Endodermal cell (in vitro differentiated cells): Measurements from ENCODE around the gene CCDC30. TPM values are rescaled to one million over a fixed set of nuclear protein-coding genes. Genes with fewer than 3 reads are reported as not detected.
A peak's percentile ranks its signal among the peaks of the same experiment; 100 is the strongest.

Experiments
- DNase-seq: peaks from one replicate; pipeline ENCODE4 v3.0.0-alpha.2; 2017
- H3K27ac ChIP-seq: 2 replicates; pipeline ENCODE4 v1.5.1; 2013; ENCODE audit warnings: mild to moderate bottlenecking, low read depth, low read length, moderate library complexity
- H3K27me3 ChIP-seq: 2 replicates; pipeline ENCODE4 v1.6.1; 2013; ENCODE audit warnings: mild to moderate bottlenecking, low read length, moderate library complexity; ENCODE audit not compliant: insufficient read depth, control insufficient read depth, poor library complexity, severe bottlenecking
- H3K36me3 ChIP-seq: 2 replicates; pipeline ENCODE4 v1.7.0; 2013; ENCODE audit warnings: mild to moderate bottlenecking, low read length, moderate library complexity; ENCODE audit not compliant: control insufficient read depth, insufficient read depth
- H3K4me1 ChIP-seq: one replicate; pipeline ENCODE4 v1.7.0; 2013; ENCODE audit warnings: low read length; ENCODE audit not compliant: control insufficient read depth, insufficient read depth
- H3K4me3 ChIP-seq: 2 replicates; pipeline ENCODE4 v1.5.1; 2013; ENCODE audit warnings: mild to moderate bottlenecking, low read length, moderate library complexity
- H3K9ac ChIP-seq: 2 replicates; pipeline ENCODE4 v1.6.1; 2013; ENCODE audit warnings: mild to moderate bottlenecking, low read length, moderate library complexity; ENCODE audit not compliant: poor library complexity, severe bottlenecking; ENCODE audit errors: extremely low read depth
- H3K9me3 ChIP-seq: 2 replicates; pipeline ENCODE4 v1.6.1; 2013; ENCODE audit warnings: mild to moderate bottlenecking, low read length, moderate library complexity; ENCODE audit not compliant: control insufficient read depth
- H3K27ac Mint-ChIP-seq: 2 replicates; pipeline ENCODE4 v1.8.0; 2020; ENCODE audit warnings: mixed read lengths
- H3K27me3 Mint-ChIP-seq: 2 replicates; pipeline ENCODE4 v1.8.0; 2021; ENCODE audit warnings: mild to moderate bottlenecking, mixed read lengths; ENCODE audit not compliant: insufficient read depth
- H3K36me3 Mint-ChIP-seq: 2 replicates; pipeline ENCODE4 v1.8.0; 2020; ENCODE audit warnings: low read depth, mixed read lengths
- H3K4me1 Mint-ChIP-seq: 2 replicates; pipeline ENCODE4 v1.8.0; 2020; ENCODE audit warnings: mixed read lengths
- H3K4me3 Mint-ChIP-seq: 2 replicates; pipeline ENCODE4 v1.8.0; 2020; ENCODE audit warnings: mild to moderate bottlenecking, moderate library complexity, mixed read lengths
- H3K9me3 Mint-ChIP-seq: 2 replicates; pipeline ENCODE4 v1.8.0; 2020; ENCODE audit warnings: mild to moderate bottlenecking, mixed read lengths
- CTCF ChIP-seq: fragments of 200-600 bp; sonication (generic); conservative IDR thresholded peaks from 2 replicates; pipeline ENCODE4 v1.5.0; 2021; ENCODE audit warnings: antibody characterized with exemption, mild to moderate bottlenecking
- WGBS, 2 experiments: methylation state at CpG; one replicate each; pipeline versions ENCODE4 v1.1.5 to v1.1.7; 2013; ENCODE audit warnings: missing lambda C conversion rate in 2 of 2, mixed read lengths in 1 of 2; ENCODE audit not compliant: insufficient coverage in 1 of 2, insufficient read length in 1 of 2; 5-methylcytosine and 5-hydroxymethylcytosine counted together
- total RNA-seq, 2 donors: library from RNA; stranded (reverse); fragmentation: NEBNext Ultra II Directional in 1 of 2; extraction: Animal tissue kit (Norgen Biotek cat#: 25700) in 1 of 2; gene quantifications; 2 replicates in 1 of 2; 3 replicates in 1 of 2; pipeline ENCODE4 v1.2.1, GENCODE V29; 2021

The CCDC30 gene
- total RNA-seq, 2 donors from 2014 or later: 4.8 to 6.4 TPM

GRCh38 chr1:42453386-42453785 is 9.7 kb upstream of the CCDC30 start:
- TF ChIP-seq CTCF: no peak
- no peak overlapping the region for H3K27ac Mint-ChIP-seq
- Histone ChIP-seq H3K4me3 (no peak overlapping the region), H3K4me1 (no peaks in the 10 kb centered on the region), H3K9me3 (no peaks in the 10 kb centered on the region), H3K36me3 (no peaks in the 10 kb centered on the region), H3K27me3 (peaks cover 5% of the 10 kb centered on the region), H3K9ac (no peak overlapping the region), H3K27ac (no peak overlapping the region)
- H3K27me3 Mint-ChIP-seq: no peaks in the 10 kb centered on the region
- no peak overlapping the region for H3K4me3 Mint-ChIP-seq
- no peaks in the 10 kb centered on the region for H3K9me3 Mint-ChIP-seq
- 90 to 94% methylated on average over 3 to 4 of the region's 4 CpGs for WGBS, 2 experiments
- peaks cover 9% of the 10 kb centered on the region for H3K36me3 Mint-ChIP-seq
- DNase-seq: no peak
- peaks cover 15% of the 10 kb centered on the region for H3K4me1 Mint-ChIP-seq

GRCh38 chr1:42454403-42454802 is 8.7 kb upstream of the CCDC30 start:
- Mint-ChIP-seq H3K36me3 (peaks cover 16% of the 10 kb centered on the region), H3K27ac (no peak overlapping the region), H3K27me3 (no peaks in the 10 kb centered on the region), H3K9me3 (no peaks in the 10 kb centered on the region), H3K4me3 (no peak overlapping the region), H3K4me1 (peaks cover 18% of the 10 kb centered on the region)
- H3K4me1 ChIP-seq: no peaks in the 10 kb centered on the region
- H3K4me3 ChIP-seq: no peak overlapping the region
- 94% methylated on average over 5 of the region's 5 CpGs for WGBS, 2 experiments
- no peaks in the 10 kb centered on the region for H3K9me3 ChIP-seq
- no peak overlapping the region for H3K9ac ChIP-seq
- peaks cover 5% of the 10 kb centered on the region for H3K27me3 ChIP-seq
- TF ChIP-seq CTCF: no peak
- no peak for DNase-seq
- H3K36me3 ChIP-seq: peaks cover 3% of the 10 kb centered on the region
- H3K27ac ChIP-seq: no peak overlapping the region

- Mint-ChIP-seq H3K27me3 (no peaks in the 10 kb centered on the region), H3K36me3 (peaks cover 31% of the 10 kb centered on the region), H3K27ac (peak within 1 kb of the TSS; percentile 92), H3K4me1 (peaks cover 18% of the 10 kb centered on the region), H3K9me3 (no peaks in the 10 kb centered on the region), H3K4me3 (peak within 1 kb of the TSS; percentile 73)
- H3K27me3 ChIP-seq: peaks cover 5% of the 10 kb centered on the region
- H3K9me3 ChIP-seq: no peaks in the 10 kb centered on the region
- H3K27ac ChIP-seq: peak within 1 kb of the TSS; percentile 27
- 0 to 4% methylated on average over 8 to 66 of the region's 66 CpGs for WGBS, 2 experiments
- DNase-seq: peak; percentile 93
- H3K9ac ChIP-seq: peak within 1 kb of the TSS; percentile 72
- peak within 1 kb of the TSS; percentile 80 for H3K4me3 ChIP-seq
- peaks cover 20% of the 10 kb centered on the region for H3K36me3 ChIP-seq
- TF ChIP-seq CTCF: no peak
- H3K4me1 ChIP-seq: no peaks in the 10 kb centered on the region
Observed at GRCh38 chr1:42456010-42456753, 6.9 kb upstream of the CCDC30 start, which contains the start of the genes PPCS and ZMYND12. PPCS (plus strand) TSS chr1:42456543; CDS start chr1:42456566, 23 bp downstream. ZMYND12 (minus strand) TSS chr1:42456022; CDS start chr1:42455997, 25 bp downstream.
